ENCODE results near the gene CRB3.

The CRB3 gene, protein sequence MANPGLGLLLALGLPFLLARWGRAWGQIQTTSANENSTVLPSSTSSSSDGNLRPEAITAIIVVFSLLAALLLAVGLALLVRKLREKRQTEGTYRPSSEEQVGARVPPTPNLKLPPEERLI

DNA sequence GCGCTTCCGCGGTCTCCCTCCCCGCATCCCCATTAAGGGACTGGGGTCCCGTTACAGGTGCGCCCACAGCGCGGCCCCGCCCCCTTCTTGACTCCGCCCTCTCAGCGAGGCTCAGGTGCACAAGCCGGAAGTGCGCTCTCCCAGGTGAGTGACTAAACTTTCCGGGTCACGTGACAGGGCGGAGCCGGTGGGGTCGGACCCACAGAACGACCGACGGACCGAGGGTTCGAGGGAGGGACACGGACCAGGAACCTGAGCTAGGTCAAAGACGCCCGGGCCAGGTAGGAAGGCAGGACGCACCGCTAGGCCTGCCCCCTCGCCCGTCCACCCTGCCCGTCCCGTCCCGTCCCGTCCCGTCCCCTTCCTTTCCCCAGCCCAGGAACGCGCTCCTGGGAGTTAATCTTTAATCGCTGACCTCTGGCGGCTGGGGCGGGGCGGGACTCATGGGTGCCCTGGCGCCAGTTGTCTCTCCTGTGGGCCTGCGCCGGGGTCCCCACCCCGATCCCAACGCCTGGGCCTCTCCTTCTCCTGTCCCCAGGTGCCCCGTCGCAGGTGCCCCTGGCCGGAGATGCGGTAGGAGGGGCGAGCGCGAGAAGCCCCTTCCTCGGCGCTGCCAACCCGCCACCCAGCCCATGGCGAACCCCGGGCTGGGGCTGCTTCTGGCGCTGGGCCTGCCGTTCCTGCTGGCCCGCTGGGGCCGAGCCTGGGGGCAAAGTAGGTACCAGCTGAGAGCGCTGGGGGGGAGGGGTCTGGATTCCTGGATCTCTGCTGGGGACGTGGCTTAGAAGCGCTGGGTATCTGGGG, at the start of gene CRB3:
Gene CRB3, plus strand, starts transcription at position 202 of the 804 bp plus-strand sequence. Its CDS starts 431 bp downstream, at position 633.
- TF ChIP-seq, protein P1, sequence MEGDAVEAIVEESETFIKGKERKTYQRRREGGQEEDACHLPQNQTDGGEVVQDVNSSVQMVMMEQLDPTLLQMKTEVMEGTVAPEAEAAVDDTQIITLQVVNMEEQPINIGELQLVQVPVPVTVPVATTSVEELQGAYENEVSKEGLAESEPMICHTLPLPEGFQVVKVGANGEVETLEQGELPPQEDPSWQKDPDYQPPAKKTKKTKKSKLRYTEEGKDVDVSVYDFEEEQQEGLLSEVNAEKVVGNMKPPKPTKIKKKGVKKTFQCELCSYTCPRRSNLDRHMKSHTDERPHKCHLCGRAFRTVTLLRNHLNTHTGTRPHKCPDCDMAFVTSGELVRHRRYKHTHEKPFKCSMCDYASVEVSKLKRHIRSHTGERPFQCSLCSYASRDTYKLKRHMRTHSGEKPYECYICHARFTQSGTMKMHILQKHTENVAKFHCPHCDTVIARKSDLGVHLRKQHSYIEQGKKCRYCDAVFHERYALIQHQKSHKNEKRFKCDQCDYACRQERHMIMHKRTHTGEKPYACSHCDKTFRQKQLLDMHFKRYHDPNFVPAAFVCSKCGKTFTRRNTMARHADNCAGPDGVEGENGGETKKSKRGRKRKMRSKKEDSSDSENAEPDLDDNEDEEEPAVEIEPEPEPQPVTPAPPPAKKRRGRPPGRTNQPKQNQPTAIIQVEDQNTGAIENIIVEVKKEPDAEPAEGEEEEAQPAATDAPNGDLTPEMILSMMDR (conservative IDR thresholded peaks at IDR 0.05; ENCODE audit: control insufficient read depth, insufficient read depth, low read depth, low read length): no peak
- no peak for DNase-seq (ENCODE audit: low read depth)
- no peak within 1 kb of the TSS for H3K4me3 ChIP-seq (ENCODE audit: control insufficient read depth, low read depth, low read length)

DNA sequence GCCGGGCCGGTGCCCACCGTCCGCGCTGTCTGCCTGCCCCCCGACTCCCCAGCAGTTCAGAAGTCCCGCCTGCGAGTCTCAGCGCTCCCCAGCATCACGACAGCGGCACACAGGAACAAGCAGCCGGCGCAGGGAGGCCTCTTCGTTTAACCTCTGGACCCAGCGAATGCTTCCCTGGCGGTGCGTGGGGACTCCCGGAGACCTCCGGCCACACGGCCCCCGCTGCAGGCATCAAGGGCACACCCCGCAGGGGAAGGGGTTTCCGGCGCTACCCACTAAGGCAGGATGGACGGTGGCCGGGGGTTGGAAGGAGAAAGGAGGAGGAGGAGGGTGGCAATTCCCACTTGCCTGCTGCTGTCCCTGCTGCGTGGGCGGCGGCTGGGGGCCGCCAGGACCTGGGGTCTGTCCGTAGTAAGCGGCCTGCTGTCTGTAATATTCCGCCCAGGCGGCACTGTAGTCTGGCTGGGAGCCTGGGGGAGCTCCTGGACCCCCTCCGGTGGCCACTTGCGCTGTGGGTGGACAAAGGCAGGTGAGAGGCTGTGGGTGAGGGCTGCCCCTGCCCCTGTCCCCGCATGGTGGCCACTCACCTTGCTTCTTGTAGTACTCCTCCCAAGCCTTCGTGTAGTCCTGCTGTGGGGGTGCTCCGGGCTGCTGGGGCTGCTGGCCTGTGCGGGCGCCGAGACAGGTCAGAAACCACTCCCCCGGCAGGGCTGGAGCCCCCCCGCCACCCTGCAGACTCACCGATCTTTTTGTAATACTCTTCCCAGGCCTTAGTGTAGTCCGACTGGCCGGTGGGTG, 49.1 kb upstream of the CRB3 start:
- no peak for DNase-seq (ENCODE audit: low read depth)
- no peak overlapping the region for H3K4me3 ChIP-seq (ENCODE audit: control insufficient read depth, low read depth, low read length)
- TF ChIP-seq, protein P1 (conservative IDR thresholded peaks at IDR 0.05; ENCODE audit: control insufficient read depth, insufficient read depth, low read depth, low read length): no peak

DNA sequence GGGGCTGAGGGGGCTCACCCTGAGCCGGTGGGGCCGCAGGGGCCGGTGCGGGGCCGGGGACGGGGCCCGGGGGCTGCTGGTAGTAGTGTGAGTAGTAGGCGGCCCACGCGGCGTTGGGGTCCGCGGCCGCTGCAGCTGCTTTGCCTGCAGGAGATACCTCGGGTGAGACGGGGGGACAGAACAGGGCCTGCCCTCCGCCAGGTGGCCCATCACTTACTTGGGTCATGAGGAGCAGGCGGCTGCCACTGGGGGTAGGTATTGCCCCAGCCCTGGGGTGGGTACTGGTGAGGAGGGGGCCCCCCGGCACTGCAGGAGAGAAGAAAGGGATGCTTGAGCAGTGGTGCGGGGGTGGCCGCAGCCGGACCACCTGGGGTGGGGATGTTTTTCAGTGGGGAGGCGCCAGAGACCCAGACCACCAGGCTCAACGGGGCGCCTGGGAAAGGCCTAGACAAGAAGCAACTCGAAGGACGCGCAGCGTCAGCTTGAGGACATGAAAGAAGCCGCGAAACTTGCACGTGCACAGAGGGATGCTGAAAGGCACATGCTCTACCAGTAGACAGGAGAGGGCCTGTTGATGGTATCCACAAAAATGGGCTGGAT, 48.4 kb upstream of the CRB3 start:
- H3K4me3 ChIP-seq (ENCODE audit: control insufficient read depth, low read depth, low read length): no peak overlapping the region
- TF ChIP-seq, protein P1 (conservative IDR thresholded peaks at IDR 0.05; ENCODE audit: control insufficient read depth, insufficient read depth, low read depth, low read length): no peak
- DNase-seq (ENCODE audit: low read depth): no peak

DNA sequence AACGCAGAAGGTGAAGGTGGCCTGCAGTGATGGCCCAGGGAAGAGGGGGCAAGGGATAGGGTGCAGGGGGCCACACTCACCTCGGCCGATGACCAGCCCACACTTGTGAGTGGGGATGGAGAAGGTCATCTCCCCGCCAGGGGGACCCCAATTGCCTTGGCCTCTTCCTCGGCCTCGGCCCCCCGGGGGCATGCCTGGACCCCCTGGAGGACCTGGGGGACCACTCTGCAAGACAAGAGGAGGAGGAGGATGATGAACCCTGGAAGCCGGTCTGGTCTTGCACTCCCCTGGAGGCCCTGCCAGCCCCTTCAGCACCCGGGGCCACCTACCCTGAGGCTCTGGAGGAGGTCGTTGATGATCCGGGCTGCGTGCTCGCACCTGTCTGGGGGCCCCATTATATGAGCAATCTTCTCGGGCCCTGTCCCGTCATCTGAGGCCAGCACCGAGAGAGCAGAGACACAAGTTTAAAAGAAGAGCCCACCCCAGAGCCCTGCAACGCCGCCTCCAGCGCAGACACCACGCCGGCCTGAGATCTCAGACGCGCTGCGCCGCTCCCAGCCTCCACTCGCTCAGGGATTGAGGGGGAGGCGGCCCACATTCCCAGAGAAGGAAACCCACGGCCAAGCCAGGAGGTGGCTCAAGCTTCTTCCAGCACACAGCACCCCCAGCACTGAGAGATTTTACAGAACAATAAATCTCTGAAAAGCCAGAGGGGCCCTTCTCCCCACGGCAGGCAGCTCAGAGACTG, 47.2 kb upstream of the CRB3 start:
- TF ChIP-seq, protein P1 (conservative IDR thresholded peaks at IDR 0.05; ENCODE audit: control insufficient read depth, insufficient read depth, low read depth, low read length): no peak
- DNase-seq (ENCODE audit: low read depth): no peak
- no peak overlapping the region for H3K4me3 ChIP-seq (ENCODE audit: control insufficient read depth, low read depth, low read length)

DNA sequence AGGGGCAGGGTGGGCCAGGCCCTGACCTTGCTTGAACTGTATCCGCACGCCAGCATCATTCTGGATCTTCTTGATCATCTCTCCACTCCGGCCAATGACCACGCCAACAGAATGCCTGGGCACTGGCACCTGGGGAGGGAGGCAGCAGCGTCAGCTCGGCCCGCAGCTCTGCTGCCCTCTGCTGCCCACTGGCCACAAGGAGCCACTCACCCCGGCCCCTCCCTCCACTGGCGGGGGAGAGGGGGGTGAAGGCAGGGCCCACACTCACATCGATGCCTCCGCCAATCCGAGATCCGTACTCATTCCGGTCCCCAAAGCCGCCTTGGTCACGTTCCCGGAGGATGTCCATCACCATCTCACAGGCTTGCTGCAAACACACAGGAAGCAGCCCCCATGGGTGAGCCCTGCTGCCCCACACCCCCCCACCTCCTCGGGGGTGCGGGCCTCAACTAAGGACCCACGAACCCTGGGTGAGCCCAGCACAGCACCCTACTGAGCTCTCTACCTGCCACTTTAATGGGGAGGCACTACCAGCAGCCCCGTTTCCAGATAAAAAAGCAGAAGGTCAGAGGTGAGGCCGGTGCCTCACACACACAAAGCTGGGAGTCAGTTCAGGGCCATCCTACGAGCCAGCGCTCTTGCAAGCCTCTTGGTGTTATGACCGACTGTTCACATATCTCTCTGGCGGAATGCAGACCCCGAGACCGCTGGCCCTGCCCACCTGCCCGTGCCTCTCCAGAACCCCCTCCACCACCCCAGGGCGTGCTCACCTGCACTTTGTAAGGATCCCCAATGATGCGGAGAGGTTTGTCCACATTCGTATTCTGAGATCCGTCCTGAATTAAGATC, 46.1 kb upstream of the CRB3 start:
- DNase-seq (ENCODE audit: low read depth): peak; percentile 41
- H3K4me3 ChIP-seq (ENCODE audit: control insufficient read depth, low read depth, low read length): no peak overlapping the region
- TF ChIP-seq, protein P1 (conservative IDR thresholded peaks at IDR 0.05; ENCODE audit: control insufficient read depth, insufficient read depth, low read depth, low read length): peak; percentile 46

Data from fibroblast of mammary gland (primary cell).